Measurements from ENCODE around the gene WDR70.
A peak's percentile ranks its signal among the peaks of the same experiment; 100 is the strongest.

WDR70 gene

GRCh38 chr5:37738865-37739488 lies 359.9 kb downstream of the WDR70 start:
- intact Hi-C loops (cut with DNase I): no loop called here
- DNase-seq: no peak

DNA sequence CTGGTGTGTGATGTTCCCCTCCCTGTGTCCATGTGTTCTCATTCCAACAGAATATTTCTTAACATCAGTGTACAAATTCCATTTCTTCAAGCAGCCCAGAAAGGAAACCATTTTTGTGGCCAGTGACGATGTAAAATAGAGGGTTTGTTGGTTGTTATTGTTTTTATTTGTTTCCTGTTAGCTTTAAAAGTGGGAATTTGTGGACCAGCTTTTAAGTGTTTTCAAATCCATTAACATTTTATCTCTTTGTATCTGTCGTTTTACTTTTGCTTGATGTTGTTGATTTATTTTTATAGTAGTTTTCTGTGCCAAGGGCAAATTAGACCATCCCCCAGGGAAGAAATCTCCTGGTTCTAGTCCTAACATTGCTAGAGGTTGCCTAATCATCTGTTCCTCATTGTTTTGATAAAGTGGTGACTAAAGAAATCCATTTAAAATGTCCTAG lies 360.7 kb downstream of the WDR70 start:
- no peak for DNase-seq
- intact Hi-C loops (cut with DNase I): no loop called here

- intact Hi-C loops (cut with DNase I): no loop called here
- no peak for DNase-seq
Measured at GRCh38 chr5:37740331-37741066, 361.4 kb downstream of the WDR70 start.

DNA sequence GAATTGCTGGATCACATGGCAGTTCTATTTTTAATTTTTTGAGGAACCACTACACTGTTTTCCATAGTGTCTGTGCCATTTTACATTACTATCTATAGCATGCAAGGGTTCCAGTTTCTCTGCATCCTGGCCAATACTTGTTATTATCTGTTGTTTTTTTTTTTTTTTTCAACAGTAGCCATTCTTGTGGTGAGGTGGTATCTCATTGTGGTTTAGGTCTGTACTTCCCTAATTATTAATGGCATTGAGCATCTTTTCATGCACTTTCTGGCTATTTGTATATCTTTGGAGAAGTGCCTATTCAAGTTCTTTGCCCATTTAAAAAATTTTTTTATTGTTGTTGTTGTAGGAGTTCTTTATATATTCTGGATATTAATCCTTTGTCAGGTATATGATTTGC lies 363.0 kb downstream of the WDR70 start:
- no peak for DNase-seq
- intact Hi-C loops (cut with DNase I): no loop called here

GRCh38 chr5:37751227-37751626 lies 372.1 kb downstream of the WDR70 start:
- intact Hi-C loops (cut with DNase I): no loop called here
- no peak for DNase-seq

- intact Hi-C loops (cut with DNase I): no loop called here
- no peak for DNase-seq
Measured at GRCh38 chr5:37754976-37755375, 375.9 kb downstream of the WDR70 start.

DNA sequence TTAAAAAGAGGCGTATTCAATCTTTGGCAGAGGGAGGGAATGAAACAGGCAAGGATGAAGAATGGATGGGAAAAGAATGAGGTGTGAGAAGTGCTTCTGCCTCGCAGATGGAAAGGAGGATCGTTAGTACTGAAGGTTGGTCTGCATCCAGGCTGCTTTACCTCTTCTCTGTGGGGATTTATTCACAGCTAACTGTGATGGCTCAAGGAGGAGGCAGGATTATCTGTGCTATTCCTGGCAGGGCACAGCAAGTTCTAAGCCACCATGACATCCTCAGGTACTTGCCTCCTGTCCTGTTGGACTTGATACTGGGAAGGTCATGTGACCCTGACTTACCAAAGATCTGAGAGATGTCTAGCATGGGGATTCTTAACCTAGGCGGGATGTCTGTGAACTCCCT lies 376.5 kb downstream of the WDR70 start:
- intact Hi-C loops (cut with DNase I): no loop called here

DNA sequence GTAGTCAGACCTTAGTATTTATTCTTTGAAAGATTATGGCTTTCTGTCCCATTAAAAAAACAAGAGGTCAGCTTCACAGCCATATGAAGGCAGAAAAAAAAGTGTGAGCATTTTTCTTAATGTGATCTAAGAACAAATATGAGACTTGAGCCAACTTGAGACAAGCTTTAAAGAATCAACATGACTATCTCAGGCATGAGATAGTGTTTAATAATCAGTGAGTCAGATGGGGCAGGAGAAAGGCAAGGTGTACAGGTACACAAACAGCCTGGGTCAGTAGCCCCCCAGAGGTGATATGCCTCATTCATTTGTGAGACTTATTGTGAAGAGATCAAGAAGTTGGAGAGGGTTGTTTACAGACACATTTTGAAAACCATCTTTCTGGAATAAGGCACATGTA lies 377.1 kb downstream of the WDR70 start:
- intact Hi-C loops (cut with DNase I): no loop called here
- DNase-seq: no peak

More for the DNA sequence above, 376.5 kb downstream of the WDR70 start:
- no peak for DNase-seq

DNA sequence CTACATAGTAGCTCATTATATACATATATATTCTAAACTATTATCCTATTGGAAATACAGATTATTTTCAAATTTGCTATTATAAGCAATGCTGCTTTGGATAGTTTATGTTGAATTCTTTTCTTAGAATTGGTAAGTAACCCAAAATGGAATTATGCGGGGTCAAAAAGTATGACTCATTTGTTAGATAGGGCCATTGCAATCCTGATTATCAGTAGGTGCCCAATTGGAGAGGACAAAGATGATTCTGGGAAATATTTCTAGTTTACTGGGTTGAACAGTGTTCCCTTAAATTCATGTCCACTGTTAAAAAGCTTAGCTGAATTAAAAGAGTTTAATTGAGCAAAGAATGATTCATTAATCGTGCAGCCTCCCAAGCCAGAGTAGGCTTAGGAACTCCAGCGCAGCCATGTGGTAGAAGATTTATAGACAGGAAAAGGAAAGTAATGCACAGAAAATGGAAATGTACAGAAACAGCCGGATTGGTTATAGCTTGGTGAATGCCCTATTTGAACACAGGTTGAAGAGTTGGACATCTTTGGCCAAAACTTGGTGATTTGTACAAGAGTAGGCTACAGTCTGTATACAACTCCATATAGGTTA lies 379.0 kb downstream of the WDR70 start:
- intact Hi-C loops (cut with DNase I): no loop called here
- no peak for DNase-seq

DNA sequence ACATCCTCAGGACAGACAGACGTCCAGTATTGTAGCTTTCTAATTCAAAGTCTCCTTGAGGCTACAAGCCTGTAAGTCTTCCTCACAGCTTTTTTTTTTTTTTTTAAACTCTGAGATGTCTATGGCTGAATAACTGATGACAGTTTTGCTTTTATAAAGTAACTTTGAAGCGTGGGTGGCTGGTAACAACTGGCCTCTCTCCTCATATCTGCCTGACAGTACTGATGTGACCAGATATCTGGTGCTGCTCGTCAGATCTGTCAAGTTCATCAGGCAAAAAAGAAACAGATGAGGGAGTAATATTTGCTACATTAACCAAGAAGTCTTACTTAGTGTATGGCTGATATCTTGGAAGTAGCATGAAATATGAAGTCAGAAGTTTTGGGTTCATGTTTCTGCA lies 388.1 kb downstream of the WDR70 start:
- intact Hi-C loops (cut with DNase I): loop anchor here (5.0 kb wide), 1 partner anchor 65 kb away; no protein-coding TSS in a partner anchor
- no peak for DNase-seq

GRCh38 chr5:37767961-37768360 lies 388.8 kb downstream of the WDR70 start:
- intact Hi-C loops (cut with DNase I): loop anchor here (5.0 kb wide), 1 partner anchor 64 kb away; no protein-coding TSS in a partner anchor

GRCh38 chr5:37768371-37768770 lies 389.3 kb downstream of the WDR70 start:
- DNase-seq: no peak
- intact Hi-C loops (cut with DNase I): loop anchor here (5.0 kb wide), 1 partner anchor 64 kb away; no protein-coding TSS in a partner anchor

More at GRCh38 chr5:37767961-37768360, 388.8 kb downstream of the WDR70 start:
- peak in 3 of 10 donors; percentile 40 to 80 (median 42) for DNase-seq

DNA sequence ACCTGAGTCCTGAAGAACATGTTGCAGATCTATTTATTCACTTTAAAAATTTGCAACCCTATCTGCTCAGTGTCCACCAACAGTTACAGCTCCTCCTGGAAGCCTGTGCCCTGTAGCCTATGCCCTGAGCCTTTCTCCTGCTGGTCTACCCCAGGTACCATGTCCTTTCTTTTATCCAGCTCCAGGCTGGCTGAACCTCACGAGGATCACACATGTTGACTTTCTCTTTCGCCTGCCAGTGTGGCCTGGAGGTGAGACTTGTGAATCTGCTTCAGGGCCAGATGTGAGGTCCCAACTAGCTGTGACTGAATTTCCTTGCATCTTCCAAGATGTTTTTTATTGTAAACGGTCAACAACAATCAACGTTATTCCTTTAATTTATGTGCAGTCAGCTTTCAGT lies 390.0 kb downstream of the WDR70 start:
- no peak for DNase-seq
- intact Hi-C loops (cut with DNase I): loop anchor here (5.0 kb wide), 1 partner anchor 63 kb away; no protein-coding TSS in a partner anchor

DNA sequence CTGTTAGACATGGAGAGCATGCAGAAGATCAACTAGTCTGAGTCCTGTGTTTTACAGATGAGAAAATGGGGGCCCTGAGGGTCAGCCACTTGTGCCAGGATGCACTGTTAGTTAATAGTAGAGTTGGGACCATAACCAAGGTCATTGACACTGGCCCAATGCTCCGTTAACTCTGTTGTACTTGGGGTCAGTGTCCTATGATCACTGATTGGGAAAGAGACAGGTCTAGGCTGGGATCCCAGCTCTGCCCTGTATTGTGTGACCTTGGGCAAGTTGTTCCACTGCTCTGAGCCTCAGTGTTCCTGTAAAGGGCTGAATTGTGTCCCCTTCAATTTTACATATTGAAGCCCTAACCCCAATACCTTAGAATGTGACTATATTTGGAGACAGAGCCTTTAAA lies 390.7 kb downstream of the WDR70 start:
- DNase-seq: no peak
- intact Hi-C loops (cut with DNase I): loop anchor here (5.0 kb wide), 1 partner anchor 62 kb away; no protein-coding TSS in a partner anchor

GRCh38 chr5:37770786-37771185 lies 391.7 kb downstream of the WDR70 start:
- intact Hi-C loops (cut with DNase I): no loop called here
- DNase-seq: no peak

- intact Hi-C loops (cut with DNase I): no loop called here
- DNase-seq: peak in 1 of 10 donors; percentile 14
Measured at GRCh38 chr5:37771203-37771611, 392.1 kb downstream of the WDR70 start.

DNA sequence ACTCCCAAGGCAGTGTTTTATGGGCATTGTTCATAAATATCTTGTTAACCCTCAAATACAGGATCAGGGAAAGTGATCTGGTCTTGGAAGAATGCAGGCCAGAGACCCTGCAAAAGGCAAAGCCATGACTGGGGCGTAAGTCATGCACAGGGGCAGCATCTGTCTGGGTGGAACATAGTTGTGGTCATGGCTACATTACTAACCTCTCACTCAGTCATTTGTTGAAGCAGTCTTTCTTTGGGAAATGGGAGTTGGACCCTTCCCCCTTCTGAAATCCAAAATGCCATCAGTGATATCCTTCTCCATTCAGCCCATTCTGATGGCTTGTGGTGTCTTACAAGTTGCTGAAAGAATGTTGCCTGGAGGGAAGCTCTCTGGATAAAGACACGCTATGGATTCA lies 392.6 kb downstream of the WDR70 start:
- DNase-seq: no peak
- intact Hi-C loops (cut with DNase I): no loop called here

- no peak for DNase-seq
- intact Hi-C loops (cut with DNase I): no loop called here
Measured at GRCh38 chr5:37772255-37772654, 393.1 kb downstream of the WDR70 start.

DNA sequence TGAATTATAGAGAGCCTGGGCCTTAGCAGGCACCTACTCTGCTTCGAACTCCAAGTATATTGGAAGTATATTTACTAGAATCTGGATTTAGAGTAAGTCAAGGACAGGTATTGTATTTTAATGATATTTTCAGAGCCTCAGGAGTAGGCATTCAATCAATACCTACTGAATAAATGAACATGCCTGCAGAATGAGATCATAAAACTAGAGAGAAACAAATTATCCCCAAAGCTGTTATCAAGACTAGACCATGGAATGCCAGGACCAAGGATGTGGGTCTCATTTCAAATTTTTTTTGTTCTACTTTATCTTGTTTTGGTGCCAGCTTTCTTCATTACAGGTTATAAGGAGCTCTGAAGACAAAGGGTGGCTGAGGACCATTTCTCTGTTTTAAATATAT lies 394.7 kb downstream of the WDR70 start:
- no peak for DNase-seq
- intact Hi-C loops (cut with DNase I): no loop called here

GRCh38 chr5:37774912-37775483 lies 395.9 kb downstream of the WDR70 start:
- intact Hi-C loops (cut with DNase I): no loop called here
- DNase-seq: no peak

DNA sequence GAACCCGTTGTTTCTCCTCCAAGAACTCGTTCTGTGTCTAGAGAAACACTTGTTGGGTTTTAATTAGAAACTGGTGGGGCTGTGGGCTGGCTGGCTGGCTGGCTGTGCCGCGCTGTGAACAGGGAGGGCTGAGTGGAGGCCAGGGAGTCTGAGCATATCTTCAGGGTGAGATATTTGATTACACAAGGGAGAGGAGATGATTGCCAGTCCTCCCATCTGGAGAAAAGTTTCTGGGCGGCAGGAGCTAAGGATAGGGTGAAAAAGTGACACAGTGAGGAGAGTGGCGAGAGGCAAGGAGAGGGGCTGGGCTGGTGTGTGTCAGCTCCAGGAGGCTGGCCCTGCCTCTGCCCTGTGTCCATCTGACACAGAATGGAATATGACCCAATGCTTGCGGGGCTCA lies 397.7 kb downstream of the WDR70 start:
- DNase-seq: no peak
- intact Hi-C loops (cut with DNase I): no loop called here

Data from posterior cingulate gyrus (tissue), 11 donors.